Skin of body (tissue), 2 donors: ENCODE results near the gene SCN2B. TPM values are rescaled to one million over a fixed set of nuclear protein-coding genes. Genes with fewer than 3 reads are reported as not detected.

ENCODE experiments used
- DNase-seq: peaks from one replicate; lab custom pipeline; 2025; lab: John Stamatoyannopoulos, UW
- total RNA-seq: library from RNA; depleted of rRNA; stranded (reverse); fragments of >200 nt; gene quantifications from one replicate; pipeline ENCODE4 v1.2.3, GENCODE V29; 2014

Gene SCN2B
- total RNA-seq, 1 donor from 2014 or later = 2.8 TPM

DNA sequence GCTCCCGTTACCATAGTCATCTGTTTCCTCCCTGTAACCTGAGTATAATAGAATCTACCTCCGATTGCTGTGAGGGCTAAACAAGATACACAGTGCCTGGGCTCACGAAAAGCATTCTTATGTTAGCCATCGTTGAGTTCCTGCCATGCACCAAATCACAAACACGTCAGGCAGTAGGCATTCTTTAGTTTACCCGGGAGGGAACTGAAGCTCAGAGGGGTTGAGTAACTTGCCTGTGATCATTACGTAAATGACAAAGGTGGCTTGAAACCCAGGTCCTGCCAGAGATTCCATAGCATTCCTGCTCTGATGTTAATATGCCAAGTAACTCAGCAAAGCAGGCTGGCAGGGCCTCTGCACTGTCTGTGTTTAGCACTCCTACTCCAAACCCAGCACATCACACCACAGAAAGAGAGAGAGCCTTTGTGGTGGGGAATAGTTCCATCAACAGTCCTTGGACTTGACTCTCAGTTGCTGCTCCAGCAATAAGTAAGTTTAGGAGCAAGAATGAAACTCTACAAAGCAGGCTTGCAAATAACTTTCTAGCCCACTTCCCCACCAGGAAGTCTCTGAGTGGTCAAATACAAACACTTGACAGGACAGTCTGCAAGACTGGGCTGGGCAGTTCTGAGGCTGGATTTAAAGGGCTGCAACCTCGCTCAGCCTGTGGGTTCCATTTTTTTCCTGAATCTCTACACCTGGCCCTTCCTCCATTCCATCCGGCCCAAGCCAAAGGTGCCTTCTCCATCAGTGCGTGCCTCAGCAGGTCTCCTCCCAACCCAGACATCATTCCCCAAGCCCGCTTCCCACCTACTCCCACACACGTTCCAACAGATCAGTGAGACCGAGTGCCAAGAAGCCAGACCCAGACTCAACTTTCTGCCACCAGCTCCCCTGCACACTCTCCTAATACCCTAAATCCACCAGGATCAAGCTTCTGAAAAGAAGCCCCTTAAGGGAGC is 1.1 kb downstream of the SCN2B start:
- DNase-seq = no peak

DNA sequence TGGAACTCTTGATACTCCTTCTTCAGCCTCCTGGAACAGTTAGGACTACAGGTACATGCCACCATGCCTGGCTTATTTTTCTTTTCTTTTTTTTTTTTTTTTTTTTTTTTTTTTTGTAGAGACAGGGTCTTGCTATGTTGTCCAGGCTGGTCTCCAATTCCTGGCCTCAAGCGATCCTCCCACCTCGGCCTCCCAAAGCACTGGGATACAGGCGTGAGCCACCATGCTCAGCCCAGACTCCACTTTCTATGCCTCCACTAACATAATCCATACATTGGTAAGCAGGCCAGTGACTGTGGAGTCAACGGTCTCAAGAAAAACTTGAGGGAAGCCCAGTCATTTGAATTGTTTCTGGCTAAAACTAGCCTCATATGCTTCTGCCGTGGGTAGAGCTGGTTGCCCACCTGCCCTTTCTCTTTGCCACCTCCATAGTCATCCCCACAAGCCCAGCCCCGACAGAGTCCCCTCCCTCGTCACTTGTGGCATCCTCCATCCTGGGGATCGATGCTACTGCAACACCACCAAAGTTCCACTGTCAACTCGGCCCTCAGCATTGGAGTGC is 2.4 kb downstream of the SCN2B start:
- no peak for DNase-seq

GRCh38 chr11:118172356-118172755 is 4.1 kb downstream of the SCN2B start:
- DNase-seq = no peak

- peak; percentile 39 for DNase-seq
These were observed 5.0 kb downstream of the SCN2B start for GRCh38 chr11:118171269-118172062.

DNA sequence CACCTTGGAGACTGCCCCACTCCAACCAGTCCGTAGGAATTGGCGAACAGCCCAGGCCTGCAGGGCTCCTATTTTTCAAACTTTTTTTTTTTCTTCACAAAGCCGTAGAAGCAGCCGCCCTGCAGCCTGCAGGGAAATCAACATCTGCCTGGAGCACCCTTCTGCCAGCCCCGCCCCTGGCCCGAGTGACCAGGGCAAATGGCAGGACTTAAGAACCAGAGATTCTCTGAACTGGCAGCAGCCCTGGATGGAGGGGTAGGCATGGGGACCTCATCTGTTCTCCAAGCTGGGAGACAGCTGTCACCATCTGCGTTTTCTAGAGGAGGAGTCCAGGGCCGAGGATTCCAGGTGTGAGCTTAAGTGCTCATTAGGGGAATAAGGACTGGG is 5.6 kb downstream of the SCN2B start:
- DNase-seq = no peak

DNA sequence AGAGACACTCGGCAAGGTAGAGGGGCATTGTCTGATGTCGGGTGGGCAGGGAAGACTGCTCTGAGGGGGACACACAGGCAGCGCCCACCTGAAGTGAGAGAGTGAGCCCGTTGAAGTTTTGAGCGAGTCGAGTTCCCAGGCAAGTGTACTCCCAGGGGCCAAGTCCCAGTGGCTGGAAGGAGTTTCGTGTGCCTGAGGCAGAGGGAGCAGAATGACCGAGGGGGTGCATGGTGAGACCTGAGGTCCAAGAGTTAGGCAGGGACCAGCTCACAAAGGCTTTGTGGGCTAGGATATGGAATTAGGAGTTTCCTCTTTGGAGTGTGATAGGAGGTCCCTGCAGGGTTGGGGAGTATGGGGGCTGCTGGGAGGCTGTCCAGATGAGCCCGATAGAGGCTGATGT is 6.2 kb downstream of the SCN2B start:
- DNase-seq = no peak

- no peak for DNase-seq
These were observed 6.9 kb downstream of the SCN2B start for GRCh38 chr11:118169300-118170140.

GRCh38 chr11:118168751-118169150 is 7.7 kb downstream of the SCN2B start:
- DNase-seq = no peak

DNA sequence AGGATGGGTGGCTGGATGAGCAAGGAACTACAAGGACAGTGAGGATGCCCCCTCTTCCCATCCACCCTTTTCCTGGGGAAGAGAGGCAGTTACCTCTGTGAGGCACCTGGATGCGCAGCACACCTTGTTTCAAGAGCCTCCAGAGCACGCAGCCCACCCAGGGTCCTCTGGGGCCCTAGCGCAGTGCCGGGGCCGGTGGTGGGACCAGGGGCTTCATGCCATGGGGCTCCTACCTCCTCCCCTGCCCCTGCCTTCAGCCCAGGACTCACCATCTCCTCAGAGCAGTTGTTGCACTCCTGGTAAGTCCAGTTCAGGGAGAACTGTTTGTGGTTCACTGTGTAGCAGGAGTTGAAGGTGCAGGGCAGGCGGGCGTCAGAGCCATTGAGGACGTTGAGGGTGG is 8.1 kb downstream of the SCN2B start:
- DNase-seq = no peak

GRCh38 chr11:118167906-118168305 is 8.5 kb downstream of the SCN2B start:
- no peak for DNase-seq

DNA sequence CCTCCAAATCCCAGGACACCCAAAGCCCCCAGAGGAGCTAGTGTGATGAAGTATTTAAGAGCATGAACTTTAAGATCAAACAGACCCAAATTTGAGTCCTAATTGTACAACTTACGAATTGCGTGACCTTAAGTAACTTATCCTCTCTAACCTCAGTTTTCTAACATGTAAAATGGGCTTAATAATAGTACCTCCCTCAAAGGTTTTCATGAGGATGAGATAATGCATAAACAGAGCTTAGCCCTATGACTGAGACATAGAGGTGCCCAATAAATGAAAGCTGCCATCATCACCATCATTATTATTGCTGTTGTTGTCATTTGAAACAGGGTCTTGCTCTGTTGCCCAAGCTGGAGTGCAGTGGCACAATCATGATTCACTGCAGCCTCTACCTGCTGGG is 9.2 kb downstream of the SCN2B start:
- no peak for DNase-seq

DNA sequence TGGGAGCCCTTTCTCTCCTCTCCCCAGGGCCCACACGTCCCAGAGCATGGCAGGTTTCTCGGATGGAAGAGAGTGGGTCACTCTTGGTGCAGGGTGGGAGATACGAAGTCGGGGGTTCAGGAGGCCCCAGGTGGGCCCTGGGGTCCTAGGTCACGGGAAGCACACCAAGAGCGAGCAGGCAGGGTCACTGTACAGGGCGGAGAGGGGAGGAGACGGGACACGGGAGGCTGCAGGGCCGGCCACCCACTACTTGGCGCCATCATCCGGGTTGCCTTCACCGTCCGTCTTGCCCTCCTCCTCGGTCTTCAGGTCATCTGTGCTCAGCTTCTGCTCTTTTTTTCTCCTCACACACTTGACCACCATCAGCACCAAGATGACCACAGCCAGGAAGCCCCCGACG is 9.8 kb downstream of the SCN2B start:
- DNase-seq = no peak

DNA sequence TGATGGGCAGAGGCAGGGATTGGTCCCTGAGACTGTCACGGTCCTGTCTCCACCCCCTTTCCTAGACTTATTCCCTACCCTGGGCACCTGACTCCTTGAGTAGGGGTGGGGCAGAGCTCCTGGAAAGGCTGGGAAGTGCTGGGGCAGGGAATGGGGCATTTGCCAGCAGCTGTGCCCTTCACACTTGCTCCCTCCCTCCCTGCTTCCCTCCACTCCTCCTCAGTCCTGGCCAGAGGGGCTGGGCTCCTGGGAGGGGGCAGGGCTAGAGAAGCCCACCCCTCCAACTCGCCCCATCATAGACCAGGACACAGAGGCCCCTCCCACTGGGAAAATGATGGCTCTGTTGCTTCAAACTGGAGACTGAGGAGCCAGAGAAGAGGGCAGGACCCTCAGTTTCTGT is 11.6 kb downstream of the SCN2B start:
- no peak for DNase-seq

- no peak for DNase-seq
These were observed 12.9 kb downstream of the SCN2B start for GRCh38 chr11:118163494-118163893.

DNA sequence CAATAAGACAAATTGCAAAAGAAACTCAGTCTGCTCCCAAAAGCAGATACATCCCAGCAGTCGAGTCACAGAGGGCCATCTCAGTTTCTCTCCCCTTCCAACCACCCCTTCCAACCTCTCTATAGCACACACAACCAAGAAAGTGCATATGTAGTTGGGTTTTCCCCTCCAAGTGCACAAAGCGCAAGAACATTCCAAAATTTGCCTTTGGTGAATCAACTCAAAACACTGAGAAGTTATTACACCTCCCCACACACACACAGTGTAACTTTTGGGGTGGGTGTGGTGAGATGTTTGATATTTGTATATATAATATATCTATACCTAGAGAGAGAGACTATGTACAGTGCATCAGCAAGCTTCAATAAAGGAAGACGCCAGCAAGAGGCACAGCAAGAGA is 13.6 kb downstream of the SCN2B start:
- DNase-seq = no peak

DNA sequence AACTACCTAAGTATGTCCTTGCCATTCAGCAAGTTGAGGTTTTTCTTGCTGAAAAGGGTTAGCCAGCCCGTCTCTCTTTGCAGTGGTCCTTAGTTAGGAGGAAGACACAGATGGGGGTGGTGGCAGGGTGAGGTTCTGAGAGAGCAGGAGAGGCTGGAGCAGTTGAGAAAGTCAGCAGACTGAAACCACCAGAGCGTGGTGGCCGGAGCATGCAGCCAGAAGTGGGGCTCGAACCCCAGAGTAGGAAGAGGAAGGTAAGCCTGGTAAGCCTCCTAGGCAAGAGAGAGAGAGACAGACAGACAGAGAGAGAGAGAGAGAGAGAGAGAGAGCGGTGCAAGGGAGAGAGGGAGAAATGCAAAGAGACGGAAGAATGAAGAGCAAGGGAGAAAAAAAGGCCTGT is 14.7 kb downstream of the SCN2B start:
- DNase-seq = no peak

DNA sequence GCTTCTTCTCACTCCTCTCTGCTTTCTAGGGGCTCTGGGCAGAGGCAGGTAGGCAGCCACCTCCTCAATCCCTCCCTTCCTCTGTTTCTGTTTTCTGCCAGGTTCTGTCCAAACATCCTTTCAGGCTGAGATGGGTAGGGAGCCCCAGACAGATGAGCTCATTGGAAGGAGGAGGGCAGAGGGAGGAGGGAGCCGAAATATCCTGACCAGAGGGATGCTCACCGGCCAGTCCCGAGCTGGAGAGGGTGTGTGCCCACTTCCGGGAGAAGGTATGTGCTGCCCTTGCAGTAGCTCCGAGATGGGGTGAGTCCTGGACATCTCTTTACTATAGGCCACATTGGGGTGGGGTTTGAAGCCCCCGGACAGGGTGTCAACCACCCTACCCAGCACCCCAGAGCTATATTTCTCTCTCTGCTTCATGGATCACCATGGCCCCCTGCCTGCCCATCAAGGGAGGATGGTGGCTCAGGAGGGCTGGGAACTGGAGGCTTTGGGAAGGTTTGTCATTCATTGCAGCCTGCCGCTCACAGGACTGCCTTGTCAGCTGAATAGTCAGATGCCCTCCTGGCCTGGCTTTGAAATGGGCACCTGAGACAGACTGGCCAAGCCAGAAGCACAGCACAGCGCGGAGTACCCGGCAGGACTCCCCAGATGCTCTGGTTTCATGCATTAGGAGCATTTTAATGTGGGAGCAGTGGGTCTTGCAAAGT is 19.1 kb downstream of the SCN2B start:
- no peak for DNase-seq

DNA sequence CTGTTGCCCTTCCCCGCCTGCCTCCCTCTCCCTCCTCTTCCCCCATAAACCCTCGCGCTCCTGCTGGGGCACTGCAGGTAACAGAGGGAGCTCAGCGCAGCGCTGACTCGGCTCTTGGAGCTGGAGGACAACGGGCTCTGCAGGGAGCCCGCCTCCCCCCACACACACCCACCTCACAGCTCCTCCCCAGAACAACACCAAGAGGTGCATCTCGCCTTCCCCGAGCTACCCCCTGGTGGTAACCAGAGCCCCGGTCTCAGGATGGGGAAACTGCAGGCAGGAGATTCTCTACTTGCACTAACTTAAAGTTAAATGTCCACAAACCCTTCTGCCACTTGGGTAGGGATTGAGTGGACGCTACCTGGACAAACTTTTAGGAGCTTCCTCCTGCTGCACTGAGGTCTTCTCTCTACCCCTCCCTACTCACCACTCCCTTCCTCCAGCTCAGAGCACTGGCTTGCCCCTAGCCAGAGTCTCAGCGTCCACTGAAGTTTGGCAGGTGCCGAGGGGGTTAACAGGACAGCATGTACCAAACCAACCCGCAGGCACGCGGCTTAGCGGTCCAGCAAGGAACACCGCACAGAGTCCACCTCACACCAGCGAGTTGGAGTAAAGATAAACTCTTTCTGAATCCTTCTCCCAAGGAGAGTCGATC is 19.8 kb downstream of the SCN2B start:
- no peak for DNase-seq

DNA sequence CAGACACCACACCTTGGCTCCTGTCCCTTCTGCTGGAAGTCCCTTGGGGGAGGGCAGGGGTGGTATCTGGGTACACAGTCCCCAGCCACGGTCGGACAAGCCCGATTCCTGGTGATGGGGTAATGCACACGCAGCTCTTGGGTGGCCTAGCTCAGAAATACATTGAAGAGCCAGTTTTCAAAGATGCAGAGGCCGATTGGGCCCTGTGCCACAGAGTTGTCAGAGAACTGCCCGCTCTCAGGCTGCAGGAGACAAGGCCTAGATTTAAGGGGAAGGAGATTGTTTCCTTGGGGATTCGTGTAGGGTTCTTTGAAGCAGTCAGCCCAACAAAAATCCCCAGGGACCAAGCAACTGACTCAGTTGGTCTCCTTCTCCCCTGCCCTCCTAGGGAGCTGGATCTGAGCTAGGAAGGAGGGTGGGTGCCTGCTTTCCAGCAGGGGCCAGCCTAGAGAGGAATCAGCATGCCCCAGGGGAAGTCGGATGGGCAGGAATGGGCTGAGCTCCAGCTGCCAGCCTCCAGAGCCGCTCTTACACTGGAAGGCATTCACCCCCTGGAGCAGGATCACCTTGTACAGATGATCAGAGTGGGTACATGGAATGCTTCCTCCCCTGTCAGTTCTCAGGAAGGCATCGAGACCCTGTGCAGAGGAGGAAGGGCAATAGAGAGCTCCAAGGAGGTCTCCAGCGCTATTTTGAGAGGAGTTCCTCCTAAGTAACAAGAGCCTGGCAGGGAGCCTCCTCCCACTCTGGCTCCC is 20.5 kb downstream of the SCN2B start:
- no peak for DNase-seq
